Measurements from ENCODE around the gene CHKB.

DNA sequence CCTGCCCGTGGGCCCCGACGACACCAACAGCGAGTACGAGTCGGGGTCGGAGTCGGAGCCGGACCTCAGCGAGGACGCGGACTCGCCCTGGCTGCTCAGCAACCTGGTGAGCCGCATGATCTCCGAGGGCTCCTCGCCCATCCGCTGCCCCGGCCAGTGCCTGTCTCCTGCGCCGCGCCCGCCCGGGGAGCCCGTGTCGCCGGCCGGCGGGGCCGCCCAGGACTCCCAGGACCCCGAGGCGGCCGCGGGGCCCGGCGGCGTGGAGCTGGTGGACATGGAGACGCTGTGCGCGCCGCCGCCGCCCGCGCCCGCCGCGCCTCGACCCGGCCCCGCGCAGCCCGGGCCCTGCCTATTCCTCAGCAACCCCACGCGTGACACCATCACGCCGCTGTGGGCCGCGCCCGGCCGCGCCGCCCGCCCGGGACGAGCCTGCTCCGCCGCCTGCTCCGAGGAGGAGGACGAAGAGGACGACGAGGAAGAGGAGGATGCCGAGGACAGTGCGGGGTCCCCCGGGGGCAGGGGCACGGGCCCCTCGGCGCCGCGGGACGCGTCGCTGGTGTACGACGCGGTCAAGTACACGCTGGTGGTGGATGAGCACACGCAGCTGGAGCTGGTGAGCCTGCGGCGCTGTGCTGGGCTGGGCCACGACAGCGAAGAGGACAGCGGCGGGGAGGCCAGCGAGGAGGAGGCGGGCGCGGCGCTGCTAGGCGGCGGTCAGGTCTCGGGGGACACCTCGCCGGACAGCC is 21.8 kb upstream of the CHKB start:
- no peak for TF ChIP-seq GATA2 (IDR thresholded peaks at IDR 0.05; ENCODE audit: low read depth, low read length)
- TF ChIP-seq GATA3 (IDR thresholded peaks at IDR 0.05; ENCODE audit: low read depth, low read length): no peak
